Activated CD4-positive, alpha-beta memory T cell treated with anti-CD3 and anti-CD28 coated beads for 36 hours (primary cell): ENCODE results near the gene HLA-DMB. TPM values are rescaled to one million over a fixed set of nuclear protein-coding genes. Genes with fewer than 3 reads are reported as not detected.

Source experiments
- CTCF ChIA-PET: fragments of 350-600 bp; sonication (Branson Sonifier 250); formaldehyde crosslinking; loops from one replicate; lab custom pipeline; 2021; ENCODE audit warnings: antibody characterized with exemption, inconsistent platforms; lab: Charles Lee
- POLR2A ChIA-PET: fragments of 350-600 bp; sonication (Branson Sonifier 250); formaldehyde crosslinking; loops from one replicate; lab custom pipeline; 2021; ENCODE audit warnings: antibody characterized with exemption; lab: Charles Lee
- DNase-seq: peaks from one replicate; pipeline ENCODE4 v3.0.0-alpha.2; 2020
- H3K27ac Mint-ChIP-seq: one replicate; pipeline ENCODE4 v1.8.0; 2021; ENCODE audit warnings: mixed read lengths
- H3K27me3 Mint-ChIP-seq: one replicate; pipeline ENCODE4 v1.8.0; 2021; ENCODE audit warnings: mixed read lengths
- H3K36me3 Mint-ChIP-seq: one replicate; pipeline ENCODE4 v1.8.0; 2021; ENCODE audit warnings: mixed read lengths
- H3K4me1 Mint-ChIP-seq: one replicate; pipeline ENCODE4 v1.8.0; 2021; ENCODE audit warnings: low read depth, mixed read lengths
- H3K4me3 Mint-ChIP-seq: one replicate; pipeline ENCODE4 v1.8.0; 2021; ENCODE audit warnings: mild to moderate bottlenecking, mixed read lengths
- H3K9me3 Mint-ChIP-seq: one replicate; pipeline ENCODE4 v1.8.0; 2021; ENCODE audit warnings: mixed read lengths
- intact Hi-C: fragments of 100-400 bp; cut with micrococcal nuclease; formaldehyde crosslinking; loops from one replicate; pipeline ENCODE4 v1.15.1; 2023
- total RNA-seq, 2 experiments: library from RNA; stranded (reverse); gene quantifications; one replicate each; pipeline ENCODE4 v1.2.3, GENCODE V29; 2021

HLA-DMB gene
- total RNA-seq, 2 experiments from 2014 or later, result 1.6 to 1.9 TPM

DNA sequence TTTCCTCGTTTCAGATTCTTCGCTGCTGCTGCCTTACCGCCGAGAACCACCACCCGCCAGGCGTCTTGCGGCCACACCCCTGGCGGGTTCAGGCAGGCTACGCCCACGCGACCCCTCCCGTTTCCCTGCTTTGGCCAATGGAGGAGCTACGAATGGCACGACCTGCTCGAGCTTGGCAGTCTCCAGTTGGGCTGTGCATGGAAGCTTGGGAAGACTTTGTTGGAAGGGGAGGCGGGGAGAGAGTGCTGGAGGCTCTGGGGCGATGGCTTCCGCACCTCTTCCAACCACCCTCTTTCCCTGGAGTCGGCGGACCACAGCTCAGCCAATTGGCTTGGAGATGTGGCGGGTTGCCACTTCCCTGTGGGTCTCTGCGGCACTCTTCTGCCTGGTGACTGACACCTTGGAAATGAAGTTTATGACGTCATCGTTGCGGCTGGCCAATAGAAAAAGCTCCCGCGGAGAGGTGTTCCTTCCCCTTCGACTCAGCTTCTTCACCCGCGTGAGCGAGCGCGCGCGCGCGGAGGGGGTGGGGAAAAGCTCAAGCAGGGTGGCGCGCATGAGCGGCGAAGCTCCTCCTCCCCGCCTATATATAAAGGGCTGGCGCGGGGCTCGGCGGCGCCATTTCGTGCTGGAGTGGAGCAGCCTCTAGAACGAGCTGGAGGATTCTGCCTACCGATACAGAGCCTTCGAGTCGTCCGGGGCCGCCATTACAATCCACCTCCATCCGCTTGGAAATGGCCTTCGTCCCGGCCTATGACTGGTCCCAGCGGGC is 30.9 kb upstream of the HLA-DMB start:
- POLR2A ChIA-PET, result interaction anchor here (0.5 to 10.4 kb wide), 48 partner anchors 8 to 1234 kb away, joined by 3 to 133 read pairs (median 4); partner anchors contain the start of genes B3GALT4, HLA-DMA, HLA-DMB and HLA-DPB1
- peaks cover 26% of the 10 kb centered on the region for H3K4me1 Mint-ChIP-seq
- peak; percentile 100 for DNase-seq
- H3K27ac Mint-ChIP-seq, result peak overlapping the region; percentile 99
- H3K36me3 Mint-ChIP-seq, result peaks cover 75% of the 10 kb centered on the region
- H3K9me3 Mint-ChIP-seq, result no peaks in the 10 kb centered on the region
- intact Hi-C loops, result loop anchor here (1.0 to 10.0 kb wide), 7 partner anchors 118 to 997 kb away; partner anchors contain the start of genes AGPAT1, DXO, HSD17B8 and PSMB8
- CTCF ChIA-PET, result interaction anchor here (0.7 to 16.8 kb wide), 14 partner anchors 12 to 133 kb away, joined by 3 to 267 read pairs (median 7); partner anchors contain the start of genes HLA-DMA, HLA-DMB, PSMB8 and PSMB9
- H3K27me3 Mint-ChIP-seq, result no peaks in the 10 kb centered on the region
- H3K4me3 Mint-ChIP-seq, result peak overlapping the region; percentile 98

- DNase-seq, result no peak
- Mint-ChIP-seq H3K9me3 (no peaks in the 10 kb centered on the region), H3K4me1 (peaks cover 23% of the 10 kb centered on the region), H3K27ac (peak overlapping the region; percentile 99), H3K4me3 (peak overlapping the region; percentile 98), H3K36me3 (peaks cover 69% of the 10 kb centered on the region), H3K27me3 (no peaks in the 10 kb centered on the region)
- CTCF ChIA-PET, result interaction anchor here (0.7 to 16.8 kb wide), 13 partner anchors 13 to 279 kb away, joined by 3 to 267 read pairs (median 9); partner anchors contain the start of genes HLA-DMA, HLA-DMB, PSMB9 and TAP1
- intact Hi-C loops, result loop anchor here (1.0 to 10.0 kb wide), 7 partner anchors 118 to 996 kb away; partner anchors contain the start of genes AGPAT1, DXO, HSD17B8 and PSMB8
- POLR2A ChIA-PET, result interaction anchor here (0.6 to 10.4 kb wide), 33 partner anchors 11 to 1233 kb away, joined by 3 to 133 read pairs (median 6); partner anchors contain the start of genes B3GALT4, HLA-DMA, HLA-DMB and HSD17B8
These were observed 30.4 kb upstream of the HLA-DMB start for GRCh38 chr6:32971242-32971580.

DNA sequence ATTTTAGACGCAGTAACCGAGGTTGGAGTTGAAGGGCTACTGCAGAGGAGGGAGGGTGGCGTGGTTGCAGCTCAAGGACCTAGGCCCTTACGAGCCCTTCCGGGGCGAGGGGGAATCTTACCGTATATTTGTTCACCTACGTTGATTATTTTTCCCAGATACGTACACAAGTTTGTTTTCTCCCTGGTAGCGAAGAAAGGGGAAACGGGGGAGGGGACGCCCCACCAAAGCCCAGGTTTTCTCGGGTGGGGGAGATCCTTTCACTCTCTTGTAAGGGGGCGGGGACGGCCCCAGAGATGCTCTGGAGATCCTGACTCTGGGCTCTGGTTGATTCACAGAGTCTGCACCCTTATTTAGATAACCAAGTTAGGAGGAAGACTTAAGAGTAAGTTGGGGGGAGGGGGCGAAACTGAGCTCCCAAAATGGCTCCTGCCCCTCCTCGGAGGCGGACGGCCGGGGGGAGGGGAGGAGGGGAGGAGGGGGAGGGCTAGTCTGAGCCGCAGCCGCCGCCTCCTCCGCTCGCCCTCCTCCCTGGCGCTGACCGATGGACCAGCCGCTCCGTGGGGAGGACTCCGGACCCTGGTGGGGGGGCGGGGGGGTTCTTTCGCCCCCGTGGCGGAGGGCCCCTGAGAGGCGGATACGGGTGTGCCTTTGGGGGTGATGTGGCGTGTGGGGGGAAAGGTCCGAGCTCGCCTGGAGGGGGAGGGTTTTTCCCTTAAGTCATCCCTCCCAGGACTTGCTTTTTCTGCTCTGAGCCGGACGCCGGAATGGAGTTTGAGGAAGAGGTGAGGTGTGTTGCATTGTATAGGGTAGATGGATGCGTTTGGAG is 29.8 kb upstream of the HLA-DMB start:
- Mint-ChIP-seq H3K27ac (peak overlapping the region; percentile 99), H3K4me3 (peak overlapping the region; percentile 98), H3K9me3 (no peaks in the 10 kb centered on the region), H3K36me3 (peaks cover 66% of the 10 kb centered on the region), H3K27me3 (no peaks in the 10 kb centered on the region), H3K4me1 (peaks cover 22% of the 10 kb centered on the region)
- intact Hi-C loops, result loop anchor here (1.0 to 10.0 kb wide), 7 partner anchors 117 to 996 kb away; partner anchors contain the start of genes AGPAT1, DXO, HSD17B8 and PSMB8
- DNase-seq, result peak; percentile 91
- ChIA-PET POLR2A (interaction anchor here (0.6 to 10.4 kb wide), 17 partner anchors 11 to 1306 kb away, joined by 3 to 133 read pairs (median 17); partner anchors contain the start of genes B3GALT4, GPANK1, HLA-DMA and HLA-DMB), CTCF (interaction anchor here (0.7 to 16.8 kb wide), 11 partner anchors 14 to 279 kb away, joined by 3 to 267 read pairs (median 10); partner anchors contain the start of genes HLA-DMA, PSMB9, TAP1 and TAP2)

- Mint-ChIP-seq H3K27me3 (no peaks in the 10 kb centered on the region), H3K4me3 (peak overlapping the region; percentile 98), H3K27ac (peak overlapping the region; percentile 99), H3K36me3 (peaks cover 58% of the 10 kb centered on the region), H3K9me3 (no peaks in the 10 kb centered on the region), H3K4me1 (peaks cover 23% of the 10 kb centered on the region)
- intact Hi-C loops, result loop anchor here (2.0 to 10.0 kb wide), 8 partner anchors 38 to 1267 kb away; partner anchors contain the start of genes AGPAT1, CUTA, DXO and HMGA1
- ChIA-PET POLR2A (interaction anchor here (0.6 to 10.4 kb wide), 18 partner anchors 11 to 1305 kb away, joined by 3 to 133 read pairs (median 10); partner anchors contain the start of genes B3GALT4, GPANK1, HLA-DMA and HLA-DMB), CTCF (interaction anchor here (1.1 to 16.8 kb wide), 8 partner anchors 14 to 774 kb away, joined by 3 to 267 read pairs (median 14); partner anchors contain the start of genes HLA-DMA and TAP2)
- peak; percentile 83 for DNase-seq
These were observed 29.0 kb upstream of the HLA-DMB start for GRCh38 chr6:32969685-32970412.

DNA sequence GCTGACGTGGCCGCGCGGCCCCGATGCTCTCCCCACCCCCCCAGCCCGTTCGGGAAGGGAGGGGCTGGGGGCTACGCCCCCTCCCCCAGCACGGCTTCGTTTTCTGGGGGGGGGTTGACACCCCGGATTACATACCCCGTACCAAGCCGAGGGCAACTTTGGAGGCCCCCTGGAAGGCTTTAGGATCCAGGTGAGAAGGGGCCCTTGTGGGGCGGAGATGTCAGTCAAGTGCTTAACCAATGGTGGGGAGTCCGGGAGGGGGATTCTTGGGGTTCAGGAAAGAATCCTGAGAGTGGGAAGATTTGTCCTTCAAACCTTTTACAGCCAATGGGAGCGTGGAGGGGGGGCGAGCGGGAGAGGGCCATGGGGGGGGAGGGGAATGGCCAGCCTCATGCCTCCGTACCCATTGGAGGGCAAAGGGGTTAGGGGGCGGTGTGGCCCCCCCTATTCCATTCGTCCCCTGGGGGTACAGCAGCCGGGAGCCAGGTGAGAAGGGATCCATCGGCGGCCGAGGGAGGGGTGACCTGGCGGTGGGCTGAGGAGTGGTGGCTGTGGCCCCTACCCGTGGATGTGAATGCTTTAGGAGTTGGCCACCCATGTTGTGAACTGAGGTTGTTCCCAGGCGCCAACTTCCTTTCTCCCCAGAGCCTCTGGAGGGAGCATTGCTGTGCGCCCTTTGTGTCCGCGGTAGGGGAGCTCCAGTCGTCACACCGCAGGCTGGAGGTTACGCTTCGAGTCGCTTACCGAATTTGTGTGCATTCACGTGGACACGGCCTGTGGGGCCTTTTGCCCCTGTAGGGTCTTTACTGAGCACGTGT is 28.2 kb upstream of the HLA-DMB start:
- ChIA-PET POLR2A (interaction anchor here (0.6 to 10.4 kb wide), 15 partner anchors 9 to 611 kb away, joined by 3 to 133 read pairs (median 6); partner anchors contain the start of genes BAK1, HLA-DMA, HLA-DMB and PSMB8), CTCF (interaction anchor here (1.1 to 16.8 kb wide), 12 partner anchors 15 to 773 kb away, joined by 3 to 267 read pairs (median 11); partner anchors contain the start of genes HLA-DMA, PSMB9, TAP1 and TAP2)
- Mint-ChIP-seq H3K4me1 (peaks cover 27% of the 10 kb centered on the region), H3K4me3 (peak overlapping the region; percentile 98), H3K27me3 (no peaks in the 10 kb centered on the region), H3K36me3 (peaks cover 51% of the 10 kb centered on the region), H3K9me3 (no peaks in the 10 kb centered on the region), H3K27ac (peak overlapping the region; percentile 99)
- peak; percentile 82 for DNase-seq
- intact Hi-C loops, result loop anchor here (1.0 to 10.0 kb wide), 5 partner anchors 28 to 1268 kb away; partner anchors contain the start of genes CUTA, HLA-DMB, HMGA1 and HSPA1B

- ChIA-PET POLR2A (interaction anchor here (0.7 to 10.4 kb wide), 15 partner anchors 9 to 612 kb away, joined by 3 to 133 read pairs (median 4); partner anchors contain the start of genes BAK1, HLA-DMA, HLA-DMB and PSMB8), CTCF (interaction anchor here (0.7 to 16.8 kb wide), 17 partner anchors 9 to 773 kb away, joined by 3 to 267 read pairs (median 7); partner anchors contain the start of genes HLA-DMA, PSMB9, TAP1 and TAP2)
- H3K9me3 Mint-ChIP-seq, result no peaks in the 10 kb centered on the region
- peak; percentile 98 for DNase-seq
- peaks cover 43% of the 10 kb centered on the region for H3K36me3 Mint-ChIP-seq
- no peaks in the 10 kb centered on the region for H3K27me3 Mint-ChIP-seq
- intact Hi-C loops, result loop anchor here (1.0 to 10.0 kb wide), 5 partner anchors 27 to 1269 kb away; partner anchors contain the start of genes CUTA, HLA-DMB, HMGA1 and HSPA1B
- peak within 1 kb of the TSS; percentile 98 for H3K4me3 Mint-ChIP-seq
- peak within 1 kb of the TSS; percentile 99 for H3K27ac Mint-ChIP-seq
- H3K4me1 Mint-ChIP-seq, result peaks cover 33% of the 10 kb centered on the region
These were observed 27.5 kb upstream of the HLA-DMB start, which contains the start of gene BRD2 for GRCh38 chr6:32968093-32968866. BRD2 (plus strand) TSS chr6:32968594; CDS start chr6:32972899, 4,305 bp downstream.

DNA sequence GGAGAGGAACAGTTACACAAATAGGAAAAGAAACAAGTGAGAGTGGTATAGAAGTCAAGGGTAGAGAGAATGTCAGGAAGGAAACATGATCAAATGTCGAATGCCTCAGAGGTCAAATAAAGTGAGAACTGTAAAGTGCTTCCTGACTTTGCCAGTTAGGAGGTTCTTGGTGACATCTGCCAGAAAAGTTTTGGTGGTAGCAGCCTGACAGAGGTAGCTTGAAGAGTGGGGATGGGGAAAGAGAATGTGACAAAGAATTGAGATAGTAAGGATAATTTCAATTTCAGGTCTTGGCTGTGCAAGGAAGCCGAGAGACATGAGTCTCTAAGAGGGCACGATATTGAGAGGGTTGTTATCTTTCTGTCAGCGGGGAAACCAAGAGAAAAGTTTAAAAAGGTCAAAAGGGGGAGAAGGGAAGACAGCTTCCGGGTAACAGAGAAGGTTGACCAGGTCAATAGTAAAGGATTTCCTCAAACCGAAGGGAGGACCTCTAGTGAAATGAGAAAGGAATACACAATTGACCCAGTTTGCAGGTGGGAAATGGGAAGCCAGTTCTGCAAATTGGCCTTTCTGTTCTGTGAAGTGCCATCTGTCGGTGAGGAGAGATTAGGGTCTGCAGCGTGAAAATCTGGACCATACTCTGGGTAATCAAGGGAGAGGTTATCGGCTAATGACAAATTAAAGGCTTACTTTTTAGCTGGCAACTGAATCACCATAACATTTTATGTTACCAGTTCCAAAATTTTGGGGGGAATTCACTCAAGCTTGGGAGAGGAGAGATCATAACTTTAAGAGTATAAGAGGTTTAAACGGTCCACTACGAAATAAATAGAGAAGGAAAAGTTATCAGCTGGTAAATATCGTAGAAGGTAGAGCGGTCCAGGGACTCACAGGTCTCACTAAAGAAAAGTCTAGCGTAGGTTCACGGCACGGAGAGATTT is 26.6 kb upstream of the HLA-DMB start:
- DNase-seq, result peak; percentile 44
- Mint-ChIP-seq H3K4me1 (peaks cover 38% of the 10 kb centered on the region), H3K27ac (peak overlapping the region; percentile 99), H3K9me3 (no peaks in the 10 kb centered on the region), H3K36me3 (peaks cover 34% of the 10 kb centered on the region), H3K27me3 (no peaks in the 10 kb centered on the region), H3K4me3 (peak overlapping the region; percentile 98)
- ChIA-PET POLR2A (interaction anchor here (0.6 to 10.4 kb wide), 11 partner anchors 9 to 305 kb away, joined by 3 to 133 read pairs (median 6); partner anchors contain the start of genes HLA-DMA, HLA-DMB, PSMB8 and RPS18), CTCF (interaction anchor here (0.6 to 16.8 kb wide), 19 partner anchors 8 to 788 kb away, joined by 3 to 267 read pairs (median 7); partner anchors contain the start of genes HLA-DMA, PSMB9, TAP1 and TAP2)
- intact Hi-C loops, result loop anchor here (1.0 to 10.0 kb wide), 6 partner anchors 14 to 1270 kb away; partner anchors contain the start of genes CUTA, HLA-DMA, HLA-DMB and HMGA1

GRCh38 chr6:32964776-32965175 is 23.9 kb upstream of the HLA-DMB start:
- peaks cover 51% of the 10 kb centered on the region for H3K4me1 Mint-ChIP-seq
- DNase-seq, result no peak
- ChIA-PET POLR2A (interaction anchor here (0.7 to 1.9 kb wide), 2 partner anchors 7 to 24 kb away, joined by 3 to 6 read pairs; no protein-coding TSS in a partner anchor), CTCF (interaction anchor here (2.4 to 16.8 kb wide), 5 partner anchors 11 to 126 kb away, joined by 7 to 267 read pairs (median 61); partner anchors contain the start of genes HLA-DMA and TAP2)
- H3K9me3 Mint-ChIP-seq, result no peaks in the 10 kb centered on the region
- intact Hi-C loops, result loop anchor here (5.0 to 10.0 kb wide), 4 partner anchors 32 to 1273 kb away; partner anchors contain the start of genes CUTA, HMGA1 and HSPA1B
- H3K4me3 Mint-ChIP-seq, result no peak overlapping the region
- peaks cover 12% of the 10 kb centered on the region for H3K36me3 Mint-ChIP-seq
- no peaks in the 10 kb centered on the region for H3K27me3 Mint-ChIP-seq
- no peak overlapping the region for H3K27ac Mint-ChIP-seq
